ENCODE results near the gene MTHFD2L.

Gene MTHFD2L

GRCh38 chr4:74255096-74255495, 97.2 kb downstream of the MTHFD2L start:
- no peak for ATAC-seq

DNA sequence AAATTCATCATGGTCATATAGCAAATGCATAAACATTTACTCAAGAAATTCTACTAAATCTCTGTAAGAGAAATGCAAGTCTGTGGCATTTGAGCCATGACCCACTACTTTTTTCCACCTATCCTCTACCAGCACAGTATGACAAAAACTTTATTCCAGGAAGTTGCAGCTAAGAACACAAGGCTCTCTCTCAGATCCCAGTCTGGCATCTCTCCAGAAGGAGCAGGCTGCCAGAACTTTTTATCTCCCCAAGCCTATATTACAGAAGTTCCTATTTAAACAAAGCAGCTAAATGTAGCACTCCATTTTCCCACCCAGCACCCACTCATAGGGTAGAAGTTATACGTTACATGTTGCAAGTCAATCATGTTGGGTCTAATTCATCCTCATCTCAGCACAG, 101.0 kb downstream of the MTHFD2L start:
- no peak for ATAC-seq

DNA sequence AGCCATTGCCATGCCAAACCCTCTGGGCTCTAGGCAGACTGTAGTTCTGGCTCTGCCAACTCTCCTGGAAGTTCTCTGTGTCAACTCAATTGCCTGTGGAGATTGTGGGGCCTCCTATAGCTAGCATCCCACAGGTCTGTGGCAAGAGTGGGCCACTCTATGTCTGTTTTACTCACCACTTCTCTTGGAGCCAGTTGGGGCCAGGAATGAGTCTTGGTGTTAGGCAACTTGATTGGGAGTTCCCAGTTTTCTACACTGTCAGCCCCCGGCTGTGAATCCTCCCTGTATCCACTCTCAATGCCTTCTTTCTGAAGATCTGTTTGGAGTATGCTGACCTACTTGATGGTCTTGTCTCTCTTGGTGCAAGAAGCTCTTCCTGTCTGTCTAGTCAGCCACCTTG, 102.1 kb downstream of the MTHFD2L start:
- no peak for ATAC-seq

GRCh38 chr4:74262522-74262921, 104.6 kb downstream of the MTHFD2L start:
- ATAC-seq = no peak

GRCh38 chr4:74263551-74263950, 105.6 kb downstream of the MTHFD2L start:
- ATAC-seq = no peak

- no peak for ATAC-seq
Observed at GRCh38 chr4:74266081-74266480, 108.2 kb downstream of the MTHFD2L start.

GRCh38 chr4:74267998-74268606, 110.2 kb downstream of the MTHFD2L start:
- ATAC-seq = no peak

GRCh38 chr4:74268643-74269042, 110.7 kb downstream of the MTHFD2L start:
- no peak for ATAC-seq

DNA sequence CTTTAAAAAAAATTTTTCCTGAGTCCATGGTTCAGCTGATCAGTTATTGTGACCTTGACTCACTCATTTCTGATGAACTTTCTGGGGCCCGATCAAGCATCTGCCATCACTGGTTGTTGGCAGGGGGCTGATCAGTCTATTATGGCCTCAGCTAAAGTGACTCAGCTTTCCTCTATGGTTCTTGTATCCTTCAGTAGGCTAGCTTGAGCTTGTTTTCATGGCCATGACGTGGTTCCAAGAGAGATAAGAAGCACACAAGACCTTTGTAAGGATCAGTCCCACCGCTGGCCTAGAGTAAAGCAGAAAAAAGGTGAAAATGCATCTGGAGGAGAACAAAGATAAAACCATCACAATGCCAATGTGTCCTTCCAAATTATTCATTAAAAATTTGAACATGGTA, 120.6 kb downstream of the MTHFD2L start:
- ATAC-seq = no peak

DNA sequence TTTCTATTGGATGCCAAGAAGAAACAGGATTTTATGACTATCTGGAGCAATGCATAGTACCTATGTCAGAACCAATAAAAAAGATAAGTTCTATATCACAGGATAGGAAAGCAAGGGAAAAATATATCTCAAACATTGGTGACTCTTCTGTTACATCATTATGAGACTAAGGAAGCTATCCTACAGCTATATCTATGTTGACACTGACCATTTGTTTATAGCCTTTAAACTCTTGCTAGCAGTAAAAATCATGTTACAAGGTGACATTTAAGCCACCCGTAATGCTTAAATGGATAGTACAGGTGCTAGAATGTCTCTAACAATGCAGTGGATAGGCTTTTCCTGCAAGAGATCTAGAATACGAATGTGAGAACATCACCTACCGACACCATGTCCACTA, 121.8 kb downstream of the MTHFD2L start:
- no peak for ATAC-seq

- no peak for ATAC-seq
Observed at GRCh38 chr4:74282926-74283325, 125.0 kb downstream of the MTHFD2L start.

DNA sequence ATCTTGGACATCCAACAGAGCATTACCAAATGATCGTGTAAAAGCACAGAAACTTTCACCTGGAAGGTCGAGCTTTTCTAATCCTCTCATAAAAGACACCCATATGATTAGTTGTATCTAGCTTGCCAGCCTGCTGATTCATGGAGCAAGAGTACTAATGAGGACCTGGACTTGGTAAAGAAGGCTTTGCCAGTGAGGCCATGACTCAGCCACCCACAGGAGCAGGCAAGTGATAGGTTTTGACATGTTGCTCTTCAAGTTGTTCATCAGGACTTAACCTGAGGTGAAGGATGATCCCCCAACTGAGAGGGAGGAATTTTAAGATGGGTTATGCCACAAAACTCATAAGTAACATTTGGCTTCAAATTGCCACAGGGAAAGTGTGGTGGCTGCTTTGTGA, 125.7 kb downstream of the MTHFD2L start:
- ATAC-seq = no peak

DNA sequence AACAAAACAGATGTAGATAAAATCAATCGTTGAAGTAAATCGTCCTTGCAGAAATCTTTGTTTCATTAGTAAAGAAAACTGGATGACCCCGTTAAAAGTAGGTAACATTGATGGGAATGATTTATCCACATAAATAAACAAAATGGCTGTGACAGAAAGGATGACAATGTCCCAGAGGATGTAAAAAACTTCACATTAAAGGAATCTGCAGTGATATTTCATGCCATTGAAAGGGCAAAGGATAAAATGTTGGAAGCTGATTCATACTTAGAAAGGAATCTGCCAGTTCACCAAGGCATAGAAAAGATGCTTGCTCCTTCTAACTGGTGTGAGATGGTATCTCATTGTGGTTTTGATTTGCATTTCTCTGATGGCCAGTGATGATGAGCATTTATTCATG, 126.1 kb downstream of the MTHFD2L start:
- ATAC-seq = no peak

GRCh38 chr4:74287164-74287563, 129.2 kb downstream of the MTHFD2L start:
- no peak for ATAC-seq

DNA sequence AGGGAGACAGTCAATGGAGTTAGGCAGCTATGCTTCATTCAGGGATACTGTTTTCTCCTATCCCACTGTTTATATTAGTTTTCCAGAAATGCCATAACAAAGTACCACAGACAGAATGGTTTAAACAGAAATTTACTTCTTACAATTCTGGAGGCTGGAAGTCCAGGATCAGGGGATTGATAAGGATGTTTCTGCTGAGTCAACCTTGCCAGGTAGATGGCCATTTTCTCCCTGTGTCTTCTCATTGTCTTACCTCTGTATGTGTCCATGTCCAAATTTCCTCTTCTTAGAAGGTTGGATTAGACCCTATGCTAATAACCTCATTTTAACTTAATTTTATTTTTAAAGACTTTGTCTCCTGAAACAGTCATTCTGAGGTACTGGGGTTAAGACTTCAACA, 129.9 kb downstream of the MTHFD2L start:
- ATAC-seq = no peak

- no peak for ATAC-seq
Observed at GRCh38 chr4:74291471-74291870, 133.6 kb downstream of the MTHFD2L start.

GRCh38 chr4:74292111-74292870, 134.4 kb downstream of the MTHFD2L start:
- no peak for ATAC-seq

GRCh38 chr4:74293558-74293957, 135.6 kb downstream of the MTHFD2L start:
- no peak for ATAC-seq

DNA sequence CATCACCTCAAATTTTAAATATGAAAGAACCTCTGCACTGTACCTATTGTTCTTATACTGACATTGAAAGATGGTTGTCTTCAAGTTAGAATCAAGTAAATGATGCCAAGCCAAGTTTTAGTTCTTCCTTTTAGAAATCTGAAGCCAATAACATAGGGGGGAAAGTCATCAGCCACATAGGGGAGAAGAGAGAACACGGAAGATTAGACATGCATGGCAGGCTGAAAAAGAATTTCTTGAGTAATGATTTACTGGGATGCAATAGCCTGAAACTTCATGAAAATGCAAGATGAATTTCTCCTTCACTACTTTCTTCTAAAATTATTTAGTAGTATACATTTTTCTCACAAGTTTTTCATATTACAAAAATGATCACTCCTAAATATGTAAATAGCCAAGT, 136.8 kb downstream of the MTHFD2L start:
- ATAC-seq = no peak

DNA sequence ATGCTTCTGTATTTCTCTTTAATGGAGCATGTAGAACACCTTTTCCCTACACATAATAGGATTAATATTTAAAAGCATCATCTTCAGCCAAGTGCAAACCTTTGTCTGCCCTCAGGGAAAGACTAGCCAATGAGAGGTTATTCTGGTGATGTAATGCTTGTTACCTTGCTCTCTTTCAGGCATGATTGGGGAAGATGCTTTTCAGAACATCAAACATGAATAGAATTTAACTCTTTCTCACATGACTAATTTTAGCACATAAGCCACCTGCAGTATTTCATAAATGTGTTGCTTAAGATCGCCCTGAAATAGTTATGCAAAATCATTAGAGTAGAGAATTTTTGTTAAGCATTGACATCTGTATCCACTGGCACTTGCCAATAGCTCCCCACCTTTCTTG, 139.6 kb downstream of the MTHFD2L start:
- ATAC-seq = no peak

DNA sequence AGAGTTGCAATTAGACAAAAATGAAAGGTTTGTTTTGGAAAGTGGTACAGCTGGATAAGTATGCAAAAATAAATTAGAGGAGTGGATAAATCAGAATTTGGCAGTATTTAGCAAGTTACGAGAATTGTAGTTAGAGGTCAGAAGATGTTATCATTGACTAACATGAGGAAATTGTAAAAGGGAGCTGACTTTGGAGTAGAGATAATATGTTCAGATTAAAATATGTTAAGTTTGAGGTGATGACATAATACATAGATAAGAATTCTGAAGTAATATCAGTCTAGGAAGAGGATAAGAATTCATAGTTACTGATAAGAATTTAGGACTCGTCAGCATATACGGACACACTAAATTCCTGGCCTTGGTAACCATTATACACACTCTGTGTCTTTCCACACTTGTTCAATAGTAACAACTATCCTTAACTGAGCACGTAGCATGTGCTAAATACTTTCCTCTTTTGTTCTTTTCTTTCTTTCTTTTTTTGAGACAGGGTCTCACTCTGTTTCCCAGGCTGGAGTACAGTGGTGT, 146.2 kb downstream of the MTHFD2L start:
- no peak for ATAC-seq

DNA sequence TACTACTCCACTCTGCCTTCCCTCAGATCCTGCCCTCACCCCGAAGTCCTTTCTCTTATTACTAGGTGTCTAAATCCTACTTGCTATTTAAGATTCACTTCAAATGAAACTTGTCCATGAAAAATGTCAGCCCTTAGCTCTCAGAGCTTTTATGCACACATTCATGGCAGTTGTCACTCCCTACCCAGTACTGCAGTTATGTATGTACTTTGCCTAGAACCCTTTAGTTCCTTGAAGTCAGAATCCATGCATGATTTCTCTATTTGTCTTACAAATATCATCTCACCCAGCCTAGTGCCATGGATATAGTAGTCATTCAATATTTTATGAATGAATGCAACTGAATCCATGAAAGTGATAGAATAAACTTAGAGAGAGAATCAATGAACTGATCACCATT, 147.1 kb downstream of the MTHFD2L start:
- ATAC-seq = no peak

- ATAC-seq = no peak
Observed at GRCh38 chr4:74307170-74307569, 149.3 kb downstream of the MTHFD2L start.

GRCh38 chr4:74308215-74308614, 150.3 kb downstream of the MTHFD2L start, which contains the start of gene EPGN:
Gene EPGN (plus strand): TSS chr4:74308470. CDS start chr4:74308534, 64 bp downstream.
- ATAC-seq = no peak

All from activated CD4-positive, CD25-positive, alpha-beta regulatory T cell treated with anti-CD3 and anti-CD28 coated beads, Interleukin-2, amount 50 U/mL, for 24 hours (primary cell).